ENCODE results near the gene RASL12. TPM values are rescaled to one million over a fixed set of nuclear protein-coding genes. Genes with fewer than 3 reads are reported as not detected.

Gene RASL12
- total RNA-seq (2012; rRNA removed) (under 0.01 and 0.18 TPM in 2 replicates), polyA plus RNA-seq (2012; rRNA removed) (0.19 and 0.22 TPM in 2 replicates), Bru-seq, nascent RNA (percentile 16 among the genes with signal in this experiment), BruChase-seq, experiment 1, labeled RNA remaining after a 6-hour chase (percentile 19 among the genes with signal in this experiment), BruChase-seq, experiment 2, labeled RNA remaining after a 2-hour chase (percentile 25 among the genes with signal in this experiment)
- polyA plus RNA-seq (2012; cell fraction: cytosol; rRNA removed): 0.27 and 0.75 TPM in 2 replicates
- 0.26 and 0.50 TPM in 2 replicates for polyA plus RNA-seq (2012; cell fraction: nucleus; rRNA removed; ENCODE audit: low replicate concordance)
- long read RNA-seq, transcript RASL12-201 (5 exons, 2,640 nt): major isoform, 5 of 6 reads
- long read RNA-seq, partial matches to known transcripts: 0 of 6 reads
- long read RNA-seq, other reads (novel, unspliced or antisense): 0 of 6 reads

GRCh38 chr15:65067645-65068402 lies at the start of gene RASL12:
TSS of gene RASL12 (minus strand) at chr15:65067991. CDS start at chr15:65067835, 156 bp downstream.
- no TSS peak for BruUV-seq (replicated peaks)
- Histone ChIP-seq H2BK20ac (ENCODE audit: low read depth, low read length) (peak within 1 kb of the TSS; percentile 81), H3K9me3 (ENCODE audit: control insufficient read depth, insufficient read depth, low read length) (no peaks in the 10 kb centered on the region), H3K4me1 (ENCODE audit: control insufficient read depth, insufficient read depth, low read length) (peaks cover 42% of the 10 kb centered on the region), H3K79me1 (ENCODE audit: low read depth in 1 of 2, low read length in 2 of 2) (no peaks in the 10 kb centered on the region), H2BK5ac (ENCODE audit: low read depth, low read length, poor library complexity, severe bottlenecking) (peak within 1 kb of the TSS; percentile 58), H3K56ac (ENCODE audit: extremely low read depth, insufficient read depth, low read length) (no peak within 1 kb of the TSS), H2BK120ac (ENCODE audit: low read depth, low read length) (peak within 1 kb of the TSS; percentile 92), H3K4me2 (ENCODE audit: low read depth, low read length) (peak within 1 kb of the TSS; percentile 42), H3K14ac (replicated peaks; ENCODE audit: low read depth, low read length) (peak within 1 kb of the TSS; percentile 61), H2AK5ac (ENCODE audit: low read depth, low read length) (peak within 1 kb of the TSS; percentile 78), H3K9me1 (ENCODE audit: insufficient read depth, low read length) (peaks cover 37% of the 10 kb centered on the region), H2AFZ (replicated peaks; ENCODE audit: low read length, poor library complexity) (peak within 1 kb of the TSS; percentile 58), H3K27me3 (ENCODE audit: control insufficient read depth, insufficient read depth, low read length) (peaks cover 17% of the 10 kb centered on the region), H3K9ac (ENCODE audit: low read depth, low read length) (no peak within 1 kb of the TSS; the same call in 1 of the 2 replicates), H3K23ac (ENCODE audit: low read depth, low read length) (peak within 1 kb of the TSS; percentile 68; the same call in 1 of the 2 replicates), H4K20me1 (ENCODE audit: insufficient read depth, low read length) (peaks cover 9% of the 10 kb centered on the region), H3K4me3 (ENCODE audit: insufficient read depth, low read depth, low read length) (no peak within 1 kb of the TSS; the same call in 1 of the 2 replicates), H3K4ac (ENCODE audit: low read depth, low read length) (peak within 1 kb of the TSS; percentile 74), H2BK15ac (ENCODE audit: low read depth, low read length) (peak within 1 kb of the TSS; percentile 5; the same call in 1 of the 3 replicates), H3K18ac (ENCODE audit: low read depth, low read length) (peak within 1 kb of the TSS; percentile 78), H4K91ac (ENCODE audit: insufficient read depth, low read depth, low read length) (peak within 1 kb of the TSS; percentile 68), H2AK9ac (replicated peaks; ENCODE audit: low read depth, low read length, poor library complexity) (peak within 1 kb of the TSS; percentile 60), H4K5ac (ENCODE audit: low read depth, low read length) (peak within 1 kb of the TSS; percentile 62), H3K27ac (ENCODE audit: insufficient read depth, low read length) (peak within 1 kb of the TSS; percentile 77; the same call in 1 of the 2 replicates), H3K36me3 (ENCODE audit: control insufficient read depth, insufficient read depth, low read length) (no peaks in the 10 kb centered on the region), H4K8ac (ENCODE audit: low read depth in 2 of 2, low read length in 2 of 2) (peak within 1 kb of the TSS in 1 of 2 experiments; percentile 20; a peak in 2 of 4 replicates)
- POLR2A ChIA-PET (ENCODE audit: unreplicated experiment): no interaction called here
- dilution Hi-C loops (cut with HindIII; ENCODE audit: low sequenced_read_pairs, unreplicated experiment) (no loop called here), in situ Hi-C loops (cut with MboI; ENCODE audit: low sequenced_read_pairs) (no loop called here), intact Hi-C loops (cut with micrococcal nuclease) (no loop called here)
- DNase-seq (no peak), ATAC-seq (ENCODE audit: low read depth) (no peak)
- 19% methylated on average over 16 of the region's 66 CpGs; no CpG with 5 or more reads in 1 of the 2 experiments for WGBS, 2 experiments (ENCODE audit: extremely low coverage in 2 of 2, insufficient read length in 1 of 2)
- CTCF ChIA-PET: interaction anchor here (2.2 kb wide), 1 partner anchor 13 kb away, joined by 8 read pairs; no protein-coding TSS in a partner anchor
- TF ChIP-seq ELK1 (IDR thresholded peaks at IDR 0.05; ENCODE audit: borderline replicate concordance, low read depth, low read length) (no peak), RFX5 (IDR thresholded peaks at IDR 0.05; ENCODE audit: low read depth, low read length) (no peak), BHLHE40 (IDR thresholded peaks at IDR 0.05; ENCODE audit: low read depth, low read length) (no peak), RCOR1 (IDR thresholded peaks at IDR 0.05; ENCODE audit: insufficient replicate concordance, low read length) (no peak), RAD21 (IDR thresholded peaks at IDR 0.05; ENCODE audit: low read length) (no peak), NFE2L2 (IDR thresholded peaks at IDR 0.05; ENCODE audit: low read depth, low read length) (no peak), CEBPB (IDR thresholded peaks at IDR 0.05; ENCODE audit: low read depth, low read length) (no peak), MAZ (IDR thresholded peaks at IDR 0.05; ENCODE audit: borderline replicate concordance, low read depth, low read length) (no peak), MXI1 (IDR thresholded peaks at IDR 0.05; ENCODE audit: borderline replicate concordance, low read depth, low read length) (no peak), CTCF (conservative IDR thresholded peaks at IDR 0.05; ENCODE audit: low read depth, low read length) (no peak), POLR2A (IDR thresholded peaks at IDR 0.05; ENCODE audit: low read depth, low read length) (no peak), CHD1 (IDR thresholded peaks at IDR 0.05; ENCODE audit: low read depth, low read length) (no peak), MAFK (IDR thresholded peaks at IDR 0.05; ENCODE audit: low read depth, low read length) (no peak)

Measured in IMR-90 (cell line).